Measurements from ENCODE around the gene PRKRIP1. TPM values are rescaled to one million over a fixed set of nuclear protein-coding genes. Genes with fewer than 3 reads are reported as not detected.
"Not testable (repeated sequence)": the region's sequence is repeated elsewhere in the genome, so short reads cannot be mapped to it uniquely, and the experiment has no call there.

Gene PRKRIP1
- total and polyA plus RNA-seq, 4 donors = 5.4 to 15.8 (median 7.1) TPM

GRCh38 chr7:102453319-102453718 lies 57.2 kb downstream of the PRKRIP1 start (continued):
- TF ChIP-seq ATF3 (IDR thresholded peaks at IDR 0.05) (no peak), MAX (IDR thresholded peaks at IDR 0.05) (no peak), GABPA (IDR thresholded peaks at IDR 0.05 in 1 of 2, conservative IDR thresholded peaks at IDR 0.05 in 1 of 2) (no peak), TAF1 (conservative IDR thresholded peaks at IDR 0.05) (no peak), JUND (IDR thresholded peaks at IDR 0.05) (no peak)

- Histone ChIP-seq H3K4me1 (ENCODE audit: control insufficient read depth in 4 of 4, insufficient read depth in 4 of 4, low read length in 3 of 4) (no peaks in the 10 kb centered on the region), H3K36me3 (ENCODE audit: control insufficient read depth in 4 of 4, insufficient read depth in 3 of 4, low read depth in 1 of 4, low read length in 3 of 4) (peaks cover 6 to 34% (median 9%) of the 10 kb centered on the region in 4 donors), H3K27ac (ENCODE audit: low read depth in 1 of 2, low read length in 2 of 2) (no peak overlapping the region), H3K27me3 (ENCODE audit: control insufficient read depth in 4 of 4, insufficient read depth in 4 of 4, low read length in 3 of 4) (no peaks in the 10 kb centered on the region), H3K9ac (ENCODE audit: low read depth in 1 of 2, low read length in 2 of 2) (no peak overlapping the region), H3K9me3 (ENCODE audit: control insufficient read depth in 4 of 4, low read length in 3 of 4) (no peaks in the 10 kb centered on the region), H3K4me3 (ENCODE audit: low read depth in 1 of 3, low read length in 3 of 3) (no peak overlapping the region)
- WGBS = 73% methylated on average over 12 of the region's 12 CpGs
- TF ChIP-seq TAF1 (conservative IDR thresholded peaks at IDR 0.05) = no peak
- TF ChIP-seq ZBTB33 (IDR thresholded peaks at IDR 0.05) = no peak
- no peak for TF ChIP-seq YY1 (IDR thresholded peaks at IDR 0.05)
- no peak for TF ChIP-seq MAX (IDR thresholded peaks at IDR 0.05)
- TF ChIP-seq FOXA1 (IDR thresholded peaks at IDR 0.05) = no peak
- DNase-seq (ENCODE audit: low spot score) = no peak
These were observed 58.3 kb downstream of the PRKRIP1 start for GRCh38 chr7:102454468-102454867.

- not testable (repeated sequence) for H3K27me3 ChIP-seq (ENCODE audit: control insufficient read depth in 4 of 4, insufficient read depth in 4 of 4, low read length in 3 of 4); H3K9ac ChIP-seq (ENCODE audit: low read depth in 1 of 2, low read length in 2 of 2); H3K4me3 ChIP-seq (ENCODE audit: low read depth in 1 of 3, low read length in 3 of 3); H3K4me1 ChIP-seq (ENCODE audit: control insufficient read depth in 4 of 4, insufficient read depth in 4 of 4, low read length in 3 of 4); DNase-seq (ENCODE audit: low spot score); H3K27ac ChIP-seq (ENCODE audit: low read depth in 1 of 2, low read length in 2 of 2); H3K9me3 ChIP-seq (ENCODE audit: control insufficient read depth in 4 of 4, low read length in 3 of 4)
- 96% methylated on average over 10 of the region's 10 CpGs for WGBS
- peaks cover 6 to 35% (median 9%) of the 10 kb centered on the region in 4 donors for H3K36me3 ChIP-seq (ENCODE audit: control insufficient read depth in 4 of 4, insufficient read depth in 3 of 4, low read depth in 1 of 4, low read length in 3 of 4)
These were observed 58.8 kb downstream of the PRKRIP1 start for GRCh38 chr7:102454932-102455331.

GRCh38 chr7:102455596-102455995 lies 59.4 kb downstream of the PRKRIP1 start:
- DNase-seq (ENCODE audit: low spot score) = no peak
- no peak overlapping the region for H3K27ac ChIP-seq (ENCODE audit: low read depth in 1 of 2, low read length in 2 of 2)
- H3K9ac ChIP-seq (ENCODE audit: low read depth in 1 of 2, low read length in 2 of 2) = no peak overlapping the region
- no peaks in the 10 kb centered on the region for H3K4me1 ChIP-seq (ENCODE audit: control insufficient read depth in 4 of 4, insufficient read depth in 4 of 4, low read length in 3 of 4)
- WGBS = 95% methylated on average over 11 of the region's 11 CpGs
- no peaks in the 10 kb centered on the region for H3K27me3 ChIP-seq (ENCODE audit: control insufficient read depth in 4 of 4, insufficient read depth in 4 of 4, low read length in 3 of 4)
- H3K4me3 ChIP-seq (ENCODE audit: low read depth in 1 of 3, low read length in 3 of 3) = no peak overlapping the region
- H3K9me3 ChIP-seq (ENCODE audit: control insufficient read depth in 4 of 4, low read length in 3 of 4) = no peaks in the 10 kb centered on the region
- H3K36me3 ChIP-seq (ENCODE audit: control insufficient read depth in 4 of 4, insufficient read depth in 3 of 4, low read depth in 1 of 4, low read length in 3 of 4) = peaks cover 6 to 35% (median 9%) of the 10 kb centered on the region in 4 donors
- TF ChIP-seq NR2F2 (IDR thresholded peaks at IDR 0.05) = no peak
- no peak for TF ChIP-seq RXRA (IDR thresholded peaks at IDR 0.05)
- TF ChIP-seq REST (IDR thresholded peaks at IDR 0.05) = no peak
- no peak for TF ChIP-seq EGR1 (IDR thresholded peaks at IDR 0.05; ENCODE audit: low read depth in 2 of 2)
- TF ChIP-seq RAD21 (IDR thresholded peaks at IDR 0.05) = no peak
- no peak for TF ChIP-seq SP1 (IDR thresholded peaks at IDR 0.05)
- TF ChIP-seq FOXA1 (IDR thresholded peaks at IDR 0.05) = no peak
- no peak for TF ChIP-seq ATF3 (IDR thresholded peaks at IDR 0.05)
- no peak for TF ChIP-seq MAX (IDR thresholded peaks at IDR 0.05)
- no peak for TF ChIP-seq JUND (IDR thresholded peaks at IDR 0.05)
- no peak for TF ChIP-seq ZBTB33 (IDR thresholded peaks at IDR 0.05)
- TF ChIP-seq FOXA2 (IDR thresholded peaks at IDR 0.05) = no peak
- no peak for TF ChIP-seq HNF4A (conservative IDR thresholded peaks at IDR 0.05)

Measured in liver (tissue), 9 donors.